ENCODE results near the gene LEP. TPM values are rescaled to one million over a fixed set of nuclear protein-coding genes. Genes with fewer than 3 reads are reported as not detected.
A peak's percentile ranks its signal among the peaks of the same experiment; 100 is the strongest.

Gene LEP
- polyA plus RNA-seq, 1 of the 3 experiments (the other 2 are of a cell fraction) = not detected

DNA sequence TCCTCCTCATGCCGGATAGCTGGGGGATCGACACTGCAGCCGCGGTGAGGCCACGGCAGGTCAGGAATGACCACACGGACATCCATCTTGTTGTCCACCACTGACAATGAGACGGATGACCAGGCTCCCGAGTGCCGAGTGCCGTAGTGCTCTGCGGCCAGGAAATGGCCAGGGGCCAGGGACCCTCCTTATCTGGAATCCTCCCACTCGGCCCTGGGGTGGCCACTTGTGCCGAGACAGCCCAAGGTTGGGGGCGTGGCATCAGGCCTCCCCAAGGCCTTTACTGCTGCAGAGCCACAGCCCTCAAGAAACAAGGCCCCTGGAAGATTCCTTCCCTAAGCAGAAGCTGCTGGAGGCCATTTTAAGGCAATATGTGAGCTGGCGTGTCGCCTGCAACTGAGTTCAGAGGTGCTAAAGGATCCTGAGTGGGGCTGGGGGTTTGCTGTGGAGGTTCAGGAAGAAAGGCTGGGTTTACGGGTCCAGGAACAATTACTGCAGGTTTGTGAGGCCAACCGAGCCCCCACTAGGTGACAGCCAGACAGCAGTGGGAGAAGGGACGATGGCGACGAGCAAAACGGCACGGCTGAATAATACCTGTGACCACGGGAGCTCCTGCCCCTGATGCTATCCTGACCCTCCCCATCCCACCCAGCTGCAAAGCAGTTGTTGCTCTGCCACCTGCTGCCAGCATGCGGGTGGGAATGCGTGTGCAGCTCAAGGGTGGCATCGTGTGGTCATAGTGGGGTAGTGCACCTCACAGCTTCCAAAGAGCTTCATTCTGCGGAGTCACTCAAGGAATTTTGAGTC, 31.6 kb upstream of the LEP start (continued):
- TF ChIP-seq, protein P1, sequence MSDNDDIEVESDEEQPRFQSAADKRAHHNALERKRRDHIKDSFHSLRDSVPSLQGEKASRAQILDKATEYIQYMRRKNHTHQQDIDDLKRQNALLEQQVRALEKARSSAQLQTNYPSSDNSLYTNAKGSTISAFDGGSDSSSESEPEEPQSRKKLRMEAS (IDR thresholded peaks at IDR 0.05; ENCODE audit: low read depth) = peak; percentile 97
- TF ChIP-seq NRF1 (IDR thresholded peaks at IDR 0.05; ENCODE audit: low read depth, low read length) (no peak; the same call in 1 of the 2 replicates), GABPA (IDR thresholded peaks at IDR 0.05; ENCODE audit: low read depth) (no peak), MXI1 (IDR thresholded peaks at IDR 0.05; ENCODE audit: low read depth, low read length) (peak; percentile 50; the same call in 1 of the 2 replicates), SIN3A (IDR thresholded peaks at IDR 0.05; ENCODE audit: borderline replicate concordance, low read depth, low read length) (no peak), GATA2 (CRISPR knock-in tag; IDR thresholded peaks at IDR 0.05) (no peak), RCOR1 (IDR thresholded peaks at IDR 0.05; ENCODE audit: low read length) (peak; percentile 80), EZH2phosphoT487 (IDR thresholded peaks at IDR 0.05; ENCODE audit: borderline replicate concordance, low read depth) (no peak)
- TF ChIP-seq, protein P2, sequence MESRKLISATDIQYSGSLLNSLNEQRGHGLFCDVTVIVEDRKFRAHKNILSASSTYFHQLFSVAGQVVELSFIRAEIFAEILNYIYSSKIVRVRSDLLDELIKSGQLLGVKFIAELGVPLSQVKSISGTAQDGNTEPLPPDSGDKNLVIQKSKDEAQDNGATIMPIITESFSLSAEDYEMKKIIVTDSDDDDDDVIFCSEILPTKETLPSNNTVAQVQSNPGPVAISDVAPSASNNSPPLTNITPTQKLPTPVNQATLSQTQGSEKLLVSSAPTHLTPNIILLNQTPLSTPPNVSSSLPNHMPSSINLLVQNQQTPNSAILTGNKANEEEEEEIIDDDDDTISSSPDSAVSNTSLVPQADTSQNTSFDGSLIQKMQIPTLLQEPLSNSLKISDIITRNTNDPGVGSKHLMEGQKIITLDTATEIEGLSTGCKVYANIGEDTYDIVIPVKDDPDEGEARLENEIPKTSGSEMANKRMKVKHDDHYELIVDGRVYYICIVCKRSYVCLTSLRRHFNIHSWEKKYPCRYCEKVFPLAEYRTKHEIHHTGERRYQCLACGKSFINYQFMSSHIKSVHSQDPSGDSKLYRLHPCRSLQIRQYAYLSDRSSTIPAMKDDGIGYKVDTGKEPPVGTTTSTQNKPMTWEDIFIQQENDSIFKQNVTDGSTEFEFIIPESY (IDR thresholded peaks at IDR 0.05; ENCODE audit: borderline replicate concordance, low read depth) = no peak

DNA sequence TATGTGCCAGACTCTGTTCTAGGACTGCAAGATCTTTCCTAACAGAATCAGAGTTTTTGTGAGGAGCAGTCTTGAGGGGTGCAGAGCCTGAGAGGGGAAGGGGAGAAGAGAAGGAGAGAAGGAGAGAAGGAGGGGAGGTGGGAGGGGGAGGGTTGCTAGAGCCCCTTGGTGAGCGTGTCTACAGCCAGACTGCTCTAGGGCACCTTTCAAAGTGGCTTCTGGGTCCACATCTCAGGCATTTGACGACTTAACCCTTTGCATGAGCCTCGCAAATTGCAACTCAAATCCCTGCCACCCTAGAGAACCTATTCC, 31.1 kb upstream of the LEP start:
- ChIA-PET POLR2A (interaction anchor here (0.6 to 1.4 kb wide), 4 partner anchors 57 to 624 kb away, joined by 3 to 6 read pairs (median 3); partner anchors contain the start of gene GCC1), CTCF (interaction anchor here (0.5 to 17.6 kb wide), 126 partner anchors 10 to 862 kb away, joined by 3 to 444 read pairs (median 6); partner anchors contain the start of genes ARF5, GCC1, LRRC4 and ZNF800)
- no peak for DNase-seq
- no peaks in the 10 kb centered on the region for H3K9me3 ChIP-seq
- no peaks in the 10 kb centered on the region for H3K27me3 ChIP-seq (ENCODE audit: insufficient read depth)
- no peak overlapping the region for H3K4me3 ChIP-seq (ENCODE audit: low read depth in 2 of 2, low read length in 1 of 2)
- TF ChIP-seq YY1 (IDR thresholded peaks at IDR 0.05; ENCODE audit: low read depth) (no peak), FOXM1 (IDR thresholded peaks at IDR 0.05; ENCODE audit: low read depth) (no peak)
- H3F3A ChIP-seq (replicated peaks; ENCODE audit: insufficient read depth) = no peaks in the 10 kb centered on the region
- H3K79me2 ChIP-seq (ENCODE audit: insufficient read depth) = no peaks in the 10 kb centered on the region
- H3K9me2 ChIP-seq = no peaks in the 10 kb centered on the region
- H3K9ac ChIP-seq = no peak overlapping the region
- 36% methylated on average over 3 of the region's 3 CpGs for WGBS (ENCODE audit: low lambda C conversion rate)
- no peaks in the 10 kb centered on the region for H3K36me3 ChIP-seq (replicated peaks in 1 of 2; ENCODE audit: control insufficient read depth in 1 of 2, insufficient read depth in 2 of 2, low read length in 1 of 2)
- no peak overlapping the region for H3K4me2 ChIP-seq
- H4K20me1 ChIP-seq (ENCODE audit: insufficient read depth) = no peaks in the 10 kb centered on the region
- no peak overlapping the region for H2AFZ ChIP-seq (ENCODE audit: low read depth)
- H3K27ac ChIP-seq (ENCODE audit: low read depth in 2 of 2, low read length in 1 of 2) = no peak overlapping the region
- H3K4me1 ChIP-seq (ENCODE audit: control insufficient read depth in 1 of 2, insufficient read depth in 2 of 2, low read depth in 1 of 2, low read length in 1 of 2) = peaks cover 2 to 3% of the 10 kb centered on the region in 2 experiments; a peak in 2 of 4 replicates

Data from SK-N-SH (cell line).